Ovary (tissue), 1 donor: Measurements from ENCODE around the gene AGXT.

Source experiments
- EP300 ChIP-seq: sonication (generic); formaldehyde crosslinking; IDR thresholded peaks from one replicate; pipeline ENCODE4 v1.6.1; 2017; ENCODE audit warnings: antibody characterized with exemption
- POLR2A ChIP-seq: fragments of 450-650 bp; IDR thresholded peaks from one replicate; pipeline ENCODE4 v1.6.1; 2017; ENCODE audit warnings: antibody characterized with exemption, mild to moderate bottlenecking, moderate library complexity

- TF ChIP-seq POLR2A = no peak
- TF ChIP-seq EP300 = no peak
Measured at GRCh38 chr2:240886023-240886565, 17.5 kb downstream of the AGXT start.
